HG02885 (cell line): ENCODE data around the gene CREB3.

Experiments
- ATAC-seq: cut with Tn5 transposase; IDR thresholded peaks from one replicate; pipeline ENCODE4 v1.9.1; 2021; ENCODE audit warnings: mild to moderate bottlenecking; ENCODE audit not compliant: unreplicated experiment, poor library complexity

Gene CREB3

GRCh38 chr9:35723426-35723825, 9.0 kb upstream of the CREB3 start:
- ATAC-seq = no peak

- ATAC-seq = no peak
Observed at GRCh38 chr9:35723908-35724307, 8.6 kb upstream of the CREB3 start.

GRCh38 chr9:35725362-35725761, 7.1 kb upstream of the CREB3 start:
- ATAC-seq = no peak

- ATAC-seq = no peak
Observed at GRCh38 chr9:35726931-35727330, 5.5 kb upstream of the CREB3 start.

GRCh38 chr9:35727676-35728040, 4.8 kb upstream of the CREB3 start:
- no peak for ATAC-seq

- ATAC-seq = no peak
Observed at GRCh38 chr9:35728041-35728971, 4.2 kb upstream of the CREB3 start.

GRCh38 chr9:35729101-35729500, 3.4 kb upstream of the CREB3 start:
- no peak for ATAC-seq

- no peak for ATAC-seq
Observed at GRCh38 chr9:35729700-35730485, 2.6 kb upstream of the CREB3 start.

GRCh38 chr9:35730486-35730854, 2.0 kb upstream of the CREB3 start:
- ATAC-seq = no peak

- peak; percentile 0 for ATAC-seq
Observed at GRCh38 chr9:35731415-35732184, 866 bp upstream of the CREB3 start.

- no peak for ATAC-seq
Observed at GRCh38 chr9:35732800-35733541, 505 bp downstream of the CREB3 start.

GRCh38 chr9:35734096-35734495, 1.6 kb downstream of the CREB3 start:
- ATAC-seq = no peak

- peak; percentile 20 for ATAC-seq
Observed at GRCh38 chr9:35736201-35736633, 3.8 kb downstream of the CREB3 start.

GRCh38 chr9:35737143-35737542, 4.7 kb downstream of the CREB3 start:
- no peak for ATAC-seq

GRCh38 chr9:35738186-35738585, 5.7 kb downstream of the CREB3 start:
- no peak for ATAC-seq

- ATAC-seq = no peak
Observed at GRCh38 chr9:35738924-35739323, 6.5 kb downstream of the CREB3 start.

GRCh38 chr9:35740243-35740642, 7.8 kb downstream of the CREB3 start:
- ATAC-seq = no peak

GRCh38 chr9:35741740-35742139, 9.3 kb downstream of the CREB3 start:
- no peak for ATAC-seq

GRCh38 chr9:35743452-35743851, 11.0 kb downstream of the CREB3 start:
- ATAC-seq = no peak

GRCh38 chr9:35743880-35744518, 11.5 kb downstream of the CREB3 start:
- ATAC-seq = no peak
